ENCODE data around the gene CA10.

CA10 gene

DNA sequence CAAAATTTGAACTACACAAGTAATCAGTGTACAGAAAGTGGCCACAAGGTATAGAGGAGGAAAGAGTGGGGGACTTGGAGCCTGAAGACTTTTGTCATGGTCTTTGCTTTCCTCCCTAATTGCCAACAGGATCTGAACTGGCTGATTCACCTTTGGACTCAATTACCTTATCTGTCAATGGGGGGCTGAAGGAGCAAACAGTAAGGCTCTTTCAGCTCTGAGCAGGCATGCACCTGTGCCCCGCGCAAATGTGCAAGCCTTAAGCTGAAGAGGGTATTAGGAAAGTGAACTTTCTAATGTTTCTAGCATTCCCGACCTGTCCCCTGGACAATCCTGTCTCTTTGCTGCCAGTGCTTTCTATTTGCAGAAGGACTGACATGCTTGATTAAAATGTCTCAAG is 302.7 kb downstream of the CA10 start:
- no peak for DNase-seq

DNA sequence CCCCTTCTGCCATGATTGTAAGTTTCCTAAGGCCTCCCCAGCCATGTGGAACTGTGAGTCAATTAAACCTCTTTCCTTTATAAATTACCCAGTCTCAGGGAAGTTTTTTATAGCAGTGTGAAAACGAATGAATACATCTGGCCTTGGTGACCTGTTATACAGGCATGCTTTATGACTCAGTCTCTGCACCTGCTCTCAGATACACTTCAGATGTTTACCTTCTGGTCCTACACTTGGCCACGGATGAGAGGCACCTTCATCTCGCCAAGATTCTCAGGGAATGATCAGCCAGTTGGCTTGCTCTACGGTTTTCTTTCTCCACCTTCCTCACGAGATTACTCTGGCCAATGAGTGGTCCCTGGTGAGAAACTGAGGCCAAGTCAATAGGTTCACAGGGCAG is 304.7 kb downstream of the CA10 start:
- DNase-seq: no peak

DNA sequence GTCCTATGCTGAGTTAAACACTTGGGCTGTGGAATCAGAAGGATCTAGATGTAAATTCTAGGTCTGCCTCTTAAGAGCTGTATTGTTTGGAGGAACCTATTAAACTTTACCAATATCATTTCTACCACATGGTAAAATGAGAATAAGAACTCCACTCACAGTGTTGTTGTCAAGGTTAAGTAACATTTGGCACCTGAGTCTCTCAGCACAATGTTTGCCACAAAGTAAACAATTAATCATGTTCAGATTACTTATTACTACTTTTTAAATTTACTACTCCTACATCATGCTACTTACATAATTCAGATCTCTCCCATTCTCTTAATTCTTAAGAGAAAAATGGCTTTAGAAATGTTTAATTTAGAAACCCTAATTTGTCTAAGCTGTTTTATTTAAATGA is 305.9 kb downstream of the CA10 start:
- DNase-seq: no peak

DNA sequence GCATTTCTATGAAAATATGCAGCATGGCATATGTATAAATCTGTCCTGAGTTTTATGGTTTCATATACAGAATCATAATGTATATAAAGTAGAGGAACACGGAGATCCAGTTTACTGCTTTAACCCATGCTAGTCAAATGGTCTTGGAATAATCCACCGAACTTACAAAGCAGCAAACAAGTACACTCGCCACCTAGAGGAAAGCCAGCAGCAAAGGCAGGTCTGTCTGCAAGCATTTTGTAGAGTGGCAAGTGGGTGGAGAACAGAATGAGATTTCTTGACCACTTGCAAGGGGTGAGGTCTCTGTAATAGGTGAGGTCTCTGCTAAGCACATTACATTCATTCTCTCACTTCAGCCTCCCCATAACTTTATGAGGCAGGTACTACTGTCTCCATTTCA is 308.3 kb downstream of the CA10 start:
- no peak for DNase-seq

DNA sequence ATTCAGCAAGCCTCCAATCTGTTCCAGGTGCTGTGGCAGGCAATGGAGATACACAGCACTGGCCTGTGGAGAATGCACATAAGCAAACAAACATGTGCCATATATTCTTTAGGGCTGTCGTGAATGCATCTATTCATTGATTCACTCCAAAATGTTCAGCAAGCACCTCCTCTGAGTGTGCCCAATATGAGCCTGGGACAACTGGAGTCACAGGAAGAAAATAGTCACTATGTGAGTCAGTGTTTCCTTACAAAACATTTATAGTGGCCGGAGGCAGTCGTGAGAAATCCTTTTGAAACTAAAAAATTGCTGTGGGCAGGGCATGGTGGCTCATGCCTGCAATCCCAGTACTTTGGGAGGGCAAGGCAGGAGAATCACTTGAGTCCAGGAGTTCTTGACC is 310.1 kb downstream of the CA10 start:
- no peak for DNase-seq

DNA sequence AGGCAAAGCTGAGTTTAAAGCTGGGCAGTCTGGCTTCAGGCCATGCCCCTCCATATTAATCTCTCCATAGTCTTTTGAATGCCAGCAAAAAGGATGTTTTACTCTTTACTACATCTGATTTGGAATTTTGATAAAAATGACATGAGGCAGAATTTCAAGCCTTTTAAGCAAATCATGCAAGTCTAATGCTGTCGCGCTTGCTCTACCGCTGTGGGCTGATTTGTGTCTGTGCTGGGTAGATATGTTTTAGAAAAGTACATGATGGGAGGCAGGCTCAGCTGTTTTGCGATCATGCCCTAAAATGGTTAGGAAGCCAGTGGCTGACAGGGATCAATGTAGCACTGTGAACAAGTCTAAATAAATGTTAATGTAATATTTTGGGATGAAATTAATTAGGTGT is 311.9 kb downstream of the CA10 start:
- DNase-seq: no peak

DNA sequence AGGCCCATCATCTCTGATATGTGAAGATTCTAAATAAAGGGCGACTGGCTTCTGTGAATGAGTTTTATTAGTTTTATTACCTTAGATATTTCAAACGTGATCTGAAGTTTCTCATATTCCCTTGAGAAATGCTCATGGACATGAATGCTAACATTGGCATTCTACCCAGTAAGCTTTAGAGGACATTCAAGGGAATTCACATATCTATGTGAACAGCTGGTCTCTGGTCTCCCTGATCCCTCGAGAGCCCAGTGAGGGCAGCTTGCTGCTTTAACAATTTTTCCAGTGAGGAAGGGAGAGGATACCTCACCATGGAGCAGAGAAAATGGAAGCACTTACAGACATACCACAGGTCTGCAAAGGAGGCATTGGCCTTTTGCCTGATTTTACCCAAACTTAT is 312.7 kb downstream of the CA10 start:
- DNase-seq: no peak

DNA sequence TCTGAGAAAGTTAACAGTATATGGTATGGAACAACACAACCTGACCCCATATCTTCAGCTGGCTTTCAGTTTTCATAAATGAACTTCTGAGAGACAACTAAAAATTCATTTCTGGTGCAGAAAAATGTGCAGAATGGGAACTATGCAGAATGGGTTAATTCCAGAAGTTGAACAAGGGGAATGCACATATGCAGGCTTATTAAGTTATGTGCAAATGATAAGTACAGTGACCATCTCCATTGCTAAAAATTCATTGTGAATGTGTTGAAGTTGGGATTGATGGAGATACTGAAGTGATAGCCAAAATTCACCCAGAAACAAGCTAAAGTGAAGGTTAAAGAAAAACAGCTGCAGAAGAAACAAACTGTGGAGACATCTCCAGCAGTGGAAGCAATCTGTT is 315.8 kb downstream of the CA10 start:
- no peak for DNase-seq

DNA sequence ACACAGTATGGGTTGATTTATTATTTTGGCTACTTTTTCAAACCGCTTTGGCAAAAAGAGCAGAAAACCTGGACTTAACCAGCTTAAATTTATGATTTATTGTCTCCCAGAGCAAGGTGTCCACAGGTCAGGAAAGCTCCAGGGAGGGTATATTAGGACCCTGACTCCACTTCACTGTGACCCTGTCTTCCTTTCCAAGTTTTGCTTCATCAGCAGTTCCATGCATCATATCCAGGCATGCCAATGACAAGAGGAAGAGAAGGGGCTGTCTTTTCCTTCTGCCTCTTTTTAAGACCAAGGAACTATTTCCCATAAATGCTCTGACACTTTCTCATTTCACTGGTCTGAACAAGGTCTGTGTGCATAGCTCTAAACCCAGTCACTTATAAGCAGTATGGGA is 316.8 kb downstream of the CA10 start:
- no peak for DNase-seq

DNA sequence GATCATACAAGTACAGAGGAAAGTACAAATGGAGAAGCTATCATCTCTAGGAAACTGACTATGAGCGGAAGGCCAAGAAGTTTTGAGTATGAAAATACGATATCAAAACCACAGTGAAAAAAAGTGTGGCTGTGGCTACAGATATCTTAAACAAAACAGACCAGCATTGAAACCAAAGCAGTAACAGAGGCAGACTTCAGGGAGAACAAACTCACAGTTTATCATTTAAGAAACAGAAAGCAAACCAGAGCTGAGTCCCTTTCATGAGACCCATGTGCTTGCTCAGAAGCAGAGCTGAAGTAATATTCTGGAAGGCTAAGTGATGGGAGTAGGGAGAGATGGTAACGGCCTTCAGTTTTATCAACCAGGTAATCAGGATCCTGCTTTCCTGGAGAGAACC is 317.8 kb downstream of the CA10 start:
- no peak for DNase-seq

DNA sequence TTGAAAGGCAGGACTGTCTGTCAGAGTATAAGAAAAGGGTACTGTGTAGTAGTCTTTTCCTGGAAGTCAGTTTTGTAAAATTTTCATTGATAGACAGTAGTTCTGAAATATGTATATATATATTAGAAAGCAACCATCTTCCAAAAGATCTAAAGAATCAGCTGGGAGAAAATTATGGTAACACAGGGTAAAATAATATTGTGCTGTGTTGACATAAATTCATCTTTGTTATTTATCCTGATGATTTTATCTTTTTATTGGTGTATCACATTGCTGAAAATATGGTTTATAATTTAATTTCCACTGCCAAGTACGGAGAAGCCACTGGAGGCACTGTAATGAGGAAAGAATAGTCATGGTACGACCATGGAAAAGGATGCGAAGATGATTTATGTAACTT is 324.9 kb downstream of the CA10 start:
- no peak for DNase-seq

DNA sequence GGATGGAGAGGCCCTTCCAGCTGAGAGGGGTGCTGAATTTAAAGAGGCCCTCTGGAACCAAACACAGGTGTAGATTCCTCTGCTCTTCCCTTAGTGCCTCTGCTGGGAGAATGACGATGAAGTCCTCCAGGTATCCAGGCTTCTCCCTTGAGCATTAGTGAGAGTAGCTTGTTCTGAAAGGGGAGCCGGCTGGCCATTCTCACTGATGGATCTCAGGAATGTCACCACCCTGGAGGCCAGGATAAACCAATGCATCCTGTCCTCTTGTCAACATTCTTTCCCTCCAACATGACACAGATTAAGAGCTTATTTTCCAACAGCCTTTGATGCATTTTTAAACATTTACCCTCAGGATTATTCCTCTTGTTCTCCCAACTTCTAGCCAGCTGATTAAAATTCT is 325.5 kb downstream of the CA10 start:
- DNase-seq: no peak

DNA sequence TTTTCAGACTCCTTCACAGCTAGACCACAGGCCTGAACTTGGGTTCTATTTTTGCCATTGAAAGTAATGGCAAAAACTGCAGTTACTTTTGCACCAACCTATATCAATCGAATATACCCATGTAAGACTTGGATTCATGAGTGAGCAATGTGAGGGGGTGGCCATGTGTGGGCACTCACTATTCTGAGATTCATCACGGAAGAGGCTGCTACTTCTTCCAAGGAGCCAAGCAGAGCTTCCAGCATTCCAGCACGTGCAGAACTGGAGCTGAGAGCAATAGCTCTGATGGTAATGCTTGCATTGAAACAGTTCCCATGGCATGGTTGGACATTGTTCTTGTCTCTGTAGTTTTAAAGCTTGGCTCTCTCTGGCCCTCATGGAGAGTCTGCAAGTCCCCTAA is 327.6 kb downstream of the CA10 start:
- no peak for DNase-seq

DNA sequence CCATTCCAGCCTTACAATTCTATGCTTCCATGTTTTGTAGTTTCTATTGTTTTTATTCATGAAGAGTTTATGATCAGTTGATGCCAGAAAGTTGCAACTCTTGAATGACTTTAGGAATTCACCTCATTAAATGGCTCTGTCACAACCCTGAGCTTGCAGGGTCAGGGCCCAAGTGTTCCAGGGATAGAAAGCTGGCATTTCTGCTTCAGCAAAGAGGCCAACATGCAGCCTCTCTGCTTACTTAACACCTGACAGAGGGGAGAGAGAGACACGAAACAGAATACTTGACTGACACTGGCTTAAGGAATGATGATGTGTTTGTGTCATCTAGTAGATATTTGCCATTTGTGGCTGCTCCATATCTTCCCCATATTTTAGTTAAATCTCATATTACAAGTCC is 328.1 kb downstream of the CA10 start:
- no peak for DNase-seq

DNA sequence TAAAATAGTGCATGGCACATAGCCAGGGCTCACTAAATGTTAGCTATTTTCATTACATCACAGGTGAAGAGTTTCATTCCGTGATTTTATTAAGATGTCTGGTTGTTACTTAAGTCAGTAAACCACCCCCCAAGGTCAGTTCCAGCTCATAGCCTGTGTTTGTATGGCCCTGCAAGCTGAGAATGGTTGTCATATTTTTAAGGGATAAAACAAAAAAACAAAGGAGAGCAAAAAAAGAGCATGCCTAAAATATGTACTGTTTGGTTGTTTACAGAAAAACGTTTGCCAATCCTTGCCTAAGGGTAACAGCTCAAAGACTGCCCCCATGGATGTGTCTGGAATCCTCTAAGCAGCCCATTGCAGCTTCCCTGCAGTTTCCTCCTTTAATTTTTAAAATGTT is 329.6 kb downstream of the CA10 start:
- no peak for DNase-seq

DNA sequence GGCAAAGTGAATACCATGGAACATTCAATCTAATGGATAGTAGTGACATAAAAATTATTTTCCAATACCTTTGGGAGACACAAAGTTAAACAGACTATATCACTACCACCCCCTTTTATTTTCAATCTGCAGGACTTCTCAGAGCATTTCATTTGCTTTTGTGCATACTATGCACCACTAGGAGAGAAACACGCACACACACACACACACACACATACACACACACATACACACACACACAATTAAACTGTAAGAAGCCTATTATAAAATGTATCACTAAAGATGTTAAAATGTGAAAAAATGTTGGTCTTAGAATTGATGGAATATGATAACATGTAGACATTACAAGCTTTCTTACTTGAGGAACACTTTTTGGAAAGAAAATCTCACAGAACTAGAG is 331.4 kb downstream of the CA10 start:
- DNase-seq: no peak

DNA sequence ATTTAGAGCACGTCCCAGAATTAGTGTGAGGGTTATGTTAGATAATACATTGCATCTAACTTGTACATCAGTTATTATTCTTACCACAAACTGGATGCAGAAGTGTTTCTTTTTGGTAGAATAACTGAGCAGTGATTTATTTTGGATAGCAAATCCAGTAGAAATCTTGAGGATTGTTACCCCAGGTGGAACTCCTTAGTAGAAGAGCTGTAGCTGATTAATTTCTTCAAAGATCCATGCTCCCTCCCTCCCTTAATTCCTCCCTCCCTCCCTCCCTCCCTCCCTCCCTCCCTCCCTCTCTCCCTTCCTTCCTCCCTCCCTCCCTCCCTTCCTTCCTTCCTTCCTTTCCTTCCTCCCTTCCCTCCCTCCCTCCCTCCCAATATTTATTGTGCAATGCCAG is 337.7 kb downstream of the CA10 start:
- no peak for DNase-seq

DNA sequence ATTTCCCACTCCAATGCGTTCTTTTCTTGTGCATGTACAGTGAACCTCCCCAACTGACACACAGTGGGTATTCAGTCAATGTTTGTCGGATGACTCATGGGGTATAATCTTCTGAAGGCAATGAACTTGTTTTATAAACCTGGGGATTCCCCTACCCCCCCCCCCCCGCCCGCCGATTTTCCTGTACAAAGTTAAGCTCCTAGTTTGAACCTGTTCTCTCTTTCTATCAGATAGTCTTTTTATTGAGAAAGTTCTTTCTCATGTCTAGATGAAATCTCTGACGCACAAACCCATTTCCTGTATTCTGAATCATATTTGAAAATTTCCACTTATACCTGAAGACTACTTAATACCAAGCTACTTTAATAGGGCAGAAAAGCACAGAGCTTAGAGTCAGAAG is 338.3 kb downstream of the CA10 start:
- DNase-seq: no peak

DNA sequence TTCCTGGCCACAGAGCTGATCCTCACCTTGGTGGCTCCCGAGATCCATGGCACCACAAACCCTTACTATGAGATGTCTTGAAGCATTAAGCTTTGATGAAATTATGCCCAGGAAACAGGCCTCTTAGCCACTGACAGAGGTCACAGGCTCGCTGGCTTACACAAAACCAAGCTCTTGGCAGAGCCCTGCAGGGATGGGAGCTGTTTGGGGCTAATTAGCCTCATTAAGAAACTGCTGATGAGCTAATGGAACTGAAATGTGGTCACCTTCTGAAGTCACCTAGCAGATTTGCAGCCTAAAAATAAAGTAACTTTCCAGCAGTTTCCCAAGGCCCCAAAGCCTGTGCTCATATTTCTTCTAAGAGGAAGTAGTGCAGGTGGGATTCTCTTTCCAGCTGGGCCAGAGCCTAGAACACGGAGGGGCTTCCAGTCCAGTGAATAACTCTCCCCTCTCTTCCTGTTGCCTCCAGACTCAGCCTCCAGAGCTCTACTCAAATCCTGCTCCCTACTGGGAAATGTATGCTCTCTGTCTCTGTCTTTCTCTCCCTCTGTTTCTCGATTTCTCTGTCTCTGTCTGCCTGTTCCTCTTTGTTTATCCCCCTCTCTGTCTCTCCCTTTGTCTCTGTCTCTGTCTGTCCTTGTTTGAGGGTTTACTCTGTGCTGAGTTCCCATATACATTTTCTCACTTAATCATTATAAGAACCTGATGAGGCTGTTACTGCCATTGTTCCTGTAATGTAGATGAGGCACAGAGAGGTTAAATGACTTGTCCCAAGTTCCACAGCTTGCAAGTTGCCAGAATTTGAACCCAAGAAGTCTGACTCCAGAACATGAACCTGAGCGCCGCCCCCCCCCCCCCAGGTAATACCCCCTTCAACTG is 338.9 kb downstream of the CA10 start:
- no peak for DNase-seq

DNA sequence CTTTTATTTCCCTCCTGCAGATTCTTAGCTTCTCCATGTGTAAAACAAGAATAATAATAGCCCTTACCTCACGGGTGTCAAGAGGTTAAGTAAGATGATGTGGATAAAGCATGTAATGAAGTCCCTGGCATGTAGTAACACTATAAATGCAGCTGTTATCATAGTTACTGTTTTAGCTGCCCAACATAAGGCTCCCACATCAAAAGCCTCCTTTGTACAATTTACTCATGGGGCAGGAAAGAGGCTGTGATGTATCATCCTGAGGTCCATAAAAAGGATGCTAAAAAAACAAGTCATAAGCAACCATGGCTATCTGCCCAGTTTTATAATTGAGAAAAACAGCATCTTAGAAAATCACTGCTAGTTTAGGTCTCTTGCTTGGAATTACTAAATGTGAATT is 339.7 kb downstream of the CA10 start:
- DNase-seq: no peak

DNA sequence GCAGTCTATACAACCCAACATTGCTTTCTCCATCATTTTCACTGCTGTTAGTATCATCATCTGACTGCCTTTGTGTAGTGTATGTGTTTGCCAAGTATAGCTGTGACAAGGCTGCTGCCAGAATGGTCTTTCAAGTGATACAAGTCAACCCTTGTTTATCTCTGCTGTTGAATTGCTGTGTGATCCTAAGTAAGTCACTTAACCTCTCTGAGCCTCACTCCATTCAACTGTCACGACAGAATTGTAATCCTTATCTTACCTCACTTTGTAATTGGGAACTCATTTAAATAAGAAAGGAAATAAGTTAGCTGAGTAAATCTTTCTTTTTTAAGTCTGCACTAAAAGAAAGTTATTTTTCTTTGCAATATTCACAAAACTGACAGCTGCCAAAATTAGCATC is 340.6 kb downstream of the CA10 start:
- DNase-seq: no peak

DNA sequence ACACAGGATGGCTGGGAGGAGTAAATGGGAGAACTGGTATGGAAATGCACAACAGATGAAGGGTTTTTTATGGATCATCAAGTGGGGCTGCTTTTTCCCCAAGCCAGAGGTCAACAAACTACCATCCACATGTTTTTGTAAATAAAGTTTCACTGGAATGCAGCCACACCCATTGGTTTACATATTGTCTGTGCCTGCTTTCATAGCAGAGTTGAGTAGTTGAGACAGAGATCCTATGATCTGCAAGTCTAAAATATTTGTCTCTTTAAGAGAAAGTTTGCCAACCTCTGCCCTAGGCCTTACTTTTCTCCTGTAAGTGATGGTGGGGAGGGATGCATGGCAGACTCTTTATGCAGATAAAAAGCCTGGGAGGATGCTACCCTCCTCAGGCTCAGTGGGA is 341.4 kb downstream of the CA10 start:
- DNase-seq: no peak

DNA sequence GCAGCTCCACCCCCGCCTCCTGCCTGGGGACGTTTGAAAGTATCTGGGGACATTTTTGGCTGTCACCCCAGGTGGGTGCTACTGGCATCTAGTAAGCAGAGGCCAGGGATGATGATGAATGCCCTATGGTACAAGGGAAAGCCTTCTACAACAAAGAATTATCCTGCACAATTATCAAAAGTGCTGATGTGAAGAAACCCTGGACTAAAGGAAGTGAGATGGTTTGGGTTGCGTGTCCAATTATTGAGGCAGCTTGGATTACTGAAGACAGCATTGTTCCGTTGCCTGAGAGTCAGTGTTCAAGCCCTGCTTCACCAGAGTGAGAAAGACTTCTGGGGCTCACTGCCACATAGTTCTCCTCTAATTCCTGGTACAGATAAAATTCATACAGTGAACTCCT is 343.4 kb downstream of the CA10 start:
- DNase-seq: no peak

DNA sequence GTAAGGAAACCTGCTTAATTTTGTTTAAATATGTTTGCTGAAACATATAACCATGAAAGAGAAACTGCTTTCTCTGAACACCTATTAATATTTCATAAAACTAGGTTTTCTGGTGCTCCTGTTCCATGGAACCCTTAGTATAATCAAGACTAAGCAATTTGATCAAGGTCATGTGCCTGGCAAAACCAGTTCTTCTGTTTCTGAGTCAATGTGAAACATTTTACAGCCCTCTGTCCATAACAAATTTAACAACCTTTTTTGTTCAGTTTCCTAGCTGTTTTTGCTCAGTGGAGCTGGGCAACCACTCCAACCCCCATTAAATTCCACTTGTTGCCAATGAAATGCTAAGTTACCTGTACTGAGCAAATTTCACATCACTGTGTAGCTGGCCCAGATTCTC is 344.0 kb downstream of the CA10 start:
- no peak for DNase-seq

DNA sequence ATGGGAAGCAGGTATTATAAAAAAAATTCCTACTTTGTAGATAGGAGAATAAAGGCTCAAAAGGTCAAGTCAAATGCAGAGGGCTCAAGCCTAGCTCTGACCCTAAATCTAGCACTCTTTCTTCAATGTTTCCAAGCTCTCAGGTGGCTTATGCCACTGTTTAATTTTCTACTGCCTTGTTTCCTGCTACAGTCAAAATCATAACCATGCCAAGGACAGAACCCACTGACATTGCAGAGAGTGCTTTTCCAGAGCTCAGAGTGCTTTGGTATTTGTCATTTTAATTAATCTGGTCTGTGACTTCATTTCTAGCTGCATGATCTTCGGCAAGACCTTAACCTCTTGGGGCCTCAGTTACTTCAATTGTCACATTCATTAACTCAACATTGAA is 344.7 kb downstream of the CA10 start:
- DNase-seq: no peak
